GM12874 (cell line): ENCODE measurements around the gene PET100.

Source experiments
- CTCF ChIP-seq: IDR thresholded peaks from 2 replicates; pipeline ENCODE4 v1.5.1; 2011; ENCODE audit warnings: low read depth, mild to moderate bottlenecking, control low read depth, low read length, moderate library complexity; ENCODE audit not compliant: insufficient read depth

Gene PET100

GRCh38 chr19:7676376-7676775 lies 46.8 kb downstream of the PET100 start:
- TF ChIP-seq CTCF = no peak

- no peak for TF ChIP-seq CTCF
These were observed 47.3 kb downstream of the PET100 start, which contains the start of gene MCEMP1 for GRCh38 chr19:7676854-7677253. Gene MCEMP1, plus strand, starts transcription at chr19:7677090. Its CDS starts 31 bp downstream, at chr19:7677121.

- 0 out of 2 replicates have a peak, but pooled peaks have one; percentile 10 for TF ChIP-seq CTCF
These were observed 48.2 kb downstream of the PET100 start for GRCh38 chr19:7677669-7678311.

- TF ChIP-seq CTCF = peak; percentile 65
These were observed 49.6 kb downstream of the PET100 start for GRCh38 chr19:7678971-7679751.

GRCh38 chr19:7679771-7680605 lies 50.4 kb downstream of the PET100 start:
- TF ChIP-seq CTCF = no peak

- peak; percentile 96 for TF ChIP-seq CTCF
These were observed 51.2 kb downstream of the PET100 start, which contains the start of gene TRAPPC5 for GRCh38 chr19:7680606-7681339. Gene TRAPPC5, plus strand, starts transcription at chr19:7680833. Its CDS starts 1,421 bp downstream, at chr19:7682254.
